Measurements from ENCODE around the gene FA2H.
"Not testable (repeated sequence)": the region's sequence is repeated elsewhere in the genome, so short reads cannot be mapped to it uniquely, and the experiment has no call there.

Gene FA2H

DNA sequence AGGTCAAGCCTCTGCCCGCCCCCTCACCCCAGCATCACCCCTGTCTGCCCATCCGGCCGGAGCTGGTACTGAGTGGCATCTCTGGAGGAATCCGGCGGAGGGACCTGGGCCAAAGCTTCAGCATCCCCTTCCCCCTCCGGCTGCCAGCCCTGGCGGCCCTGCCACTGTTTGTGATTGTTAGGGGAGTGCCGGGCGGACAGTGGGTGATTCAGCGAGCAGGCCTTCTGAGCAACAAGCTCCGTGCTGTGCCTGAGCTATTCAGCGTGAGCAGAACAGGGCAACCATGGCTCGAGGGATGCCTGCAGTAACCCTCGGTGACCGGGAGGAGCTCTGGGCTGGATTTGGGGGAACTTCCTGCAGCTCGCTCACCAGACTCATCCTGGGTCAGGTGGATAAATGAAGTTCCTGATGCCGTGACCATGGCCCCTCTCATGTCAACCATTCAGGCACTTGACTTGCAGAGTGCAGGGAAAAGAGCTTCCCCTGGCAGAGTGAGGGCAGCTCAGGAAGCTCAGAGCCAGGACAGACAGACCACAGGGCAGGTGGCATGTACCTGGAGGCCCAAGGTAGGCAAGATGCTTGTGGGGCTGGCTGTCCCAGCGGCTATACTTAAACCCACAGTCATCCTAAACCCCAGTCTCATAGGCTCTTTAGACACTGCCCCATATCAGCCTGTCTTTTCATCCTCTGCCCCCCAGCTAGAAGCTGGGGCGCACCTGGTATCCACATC, 49.6 kb downstream of the FA2H start:
- DNase-seq (ENCODE audit: low read depth, low spot score) = no peak

DNA sequence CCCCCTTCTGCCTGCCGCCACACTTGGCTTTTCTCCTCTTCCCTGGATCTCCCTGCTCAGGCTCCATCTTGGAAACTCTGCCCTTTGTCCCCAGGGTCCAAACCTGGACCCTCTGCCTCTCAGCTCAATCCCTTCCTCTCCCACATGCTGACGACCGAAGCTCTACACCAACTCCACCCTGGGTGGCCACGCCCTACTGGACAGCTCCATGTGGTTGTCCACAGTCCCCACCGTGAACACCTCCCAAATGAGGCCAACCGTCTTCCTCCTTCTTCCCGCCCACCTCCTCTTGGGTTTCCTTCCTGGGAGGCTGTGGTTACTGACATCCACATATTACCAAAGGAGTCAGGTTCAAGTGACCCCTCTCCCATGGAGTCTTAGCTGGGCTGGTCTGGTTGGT, 51.4 kb downstream of the FA2H start:
- no peak for DNase-seq (ENCODE audit: low read depth, low spot score)

DNA sequence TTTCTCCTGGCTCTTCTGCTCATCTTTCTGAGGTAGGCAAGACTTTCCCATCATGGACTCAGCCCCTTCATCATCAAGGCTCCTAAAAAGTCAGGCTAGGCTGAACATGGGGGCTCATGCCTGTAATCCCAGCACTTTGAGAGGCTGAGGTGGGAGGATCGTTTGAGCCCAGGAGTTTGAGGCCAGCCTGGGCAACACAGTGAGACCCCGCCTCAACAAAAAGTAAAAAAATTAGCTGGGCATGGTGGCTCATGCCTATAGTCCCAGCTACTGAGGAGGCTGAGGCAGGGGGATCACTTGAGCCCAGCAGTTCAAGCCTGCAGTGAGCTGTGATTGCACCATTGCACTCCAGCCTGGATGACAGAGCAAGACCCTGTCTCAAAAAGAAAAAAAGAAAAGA, 52.5 kb downstream of the FA2H start:
- DNase-seq (ENCODE audit: low read depth, low spot score) = not testable (repeated sequence)

DNA sequence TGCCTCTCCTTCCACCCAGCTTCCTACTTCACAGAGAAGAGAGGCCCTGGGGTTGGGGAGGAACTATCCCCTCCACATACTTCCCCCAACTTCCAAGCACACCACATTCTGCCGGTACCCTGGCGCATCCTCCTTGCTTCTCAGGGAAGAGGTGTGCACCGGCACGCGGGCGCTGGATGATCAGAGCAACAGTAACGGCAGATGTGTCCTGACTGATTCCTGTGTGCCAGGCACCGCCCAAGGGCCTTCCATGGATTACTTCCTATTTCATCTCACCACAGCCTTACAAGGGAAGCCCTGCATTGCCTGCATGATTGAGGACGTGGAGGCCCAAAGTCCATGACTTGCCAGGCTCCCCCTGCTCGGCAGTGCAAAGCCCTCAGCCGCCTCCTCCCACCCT, 52.9 kb downstream of the FA2H start:
- no peak for DNase-seq (ENCODE audit: low read depth, low spot score)

DNA sequence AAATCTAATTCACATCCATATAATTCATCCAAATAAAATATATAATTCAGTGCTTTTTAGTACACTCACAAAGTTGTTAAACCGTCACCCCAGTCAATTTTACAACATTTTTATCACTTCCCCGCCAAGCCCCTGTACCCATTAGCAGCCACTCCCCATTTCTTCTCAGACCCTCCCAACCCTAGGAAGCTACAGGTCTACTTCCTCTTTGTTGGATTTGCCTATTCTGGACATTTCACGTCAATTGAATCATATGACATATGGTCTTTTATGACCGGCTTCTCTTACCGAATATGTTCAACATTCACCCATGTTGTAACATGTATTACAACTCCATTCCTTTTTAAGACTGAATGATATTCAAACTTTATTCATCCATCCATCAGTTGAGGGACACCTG, 54.0 kb downstream of the FA2H start:
- DNase-seq (ENCODE audit: low read depth, low spot score) = no peak

DNA sequence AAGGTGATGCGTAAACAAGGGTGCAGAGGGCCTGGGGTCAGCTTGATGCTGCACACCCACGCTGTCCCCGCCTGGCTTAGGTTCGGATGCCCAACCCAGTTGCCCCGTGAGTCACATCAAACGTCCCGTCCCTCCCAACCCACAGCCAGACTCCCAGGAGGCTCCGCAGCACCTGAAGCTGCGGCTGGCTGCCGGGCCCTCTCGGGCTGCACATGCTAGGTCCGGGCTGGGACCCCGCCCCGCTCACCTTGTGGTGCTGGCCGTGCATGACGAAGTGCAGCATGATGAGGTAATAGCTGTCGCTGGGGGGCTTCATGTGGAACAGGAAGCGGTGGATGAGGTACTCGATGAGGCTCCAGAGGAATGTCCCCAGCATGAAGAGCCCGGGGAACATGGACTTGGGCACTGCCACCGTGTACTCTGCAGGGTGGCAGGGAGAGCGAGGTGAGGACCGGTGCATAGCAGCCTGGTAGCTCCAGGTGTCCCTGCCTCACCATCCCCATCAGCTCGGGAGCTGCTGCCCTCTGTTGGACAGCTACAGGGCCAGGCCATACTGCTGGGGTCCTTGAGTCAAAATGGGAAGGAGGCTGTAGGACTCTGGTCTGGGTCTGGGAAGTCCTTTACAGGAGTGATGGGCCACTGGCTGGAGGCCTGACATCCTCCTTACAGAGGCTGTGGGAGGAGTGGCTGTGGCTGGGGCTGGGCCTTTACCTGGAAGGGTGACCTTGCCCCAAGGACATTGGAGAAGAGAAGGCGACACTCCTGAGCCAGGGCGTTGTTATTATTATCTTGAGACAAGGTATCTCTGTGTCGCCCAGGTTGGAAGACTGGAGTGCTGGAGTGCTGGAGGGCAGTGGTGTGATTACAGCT, 55.6 kb downstream of the FA2H start:
- no peak for DNase-seq (ENCODE audit: low read depth, low spot score)

DNA sequence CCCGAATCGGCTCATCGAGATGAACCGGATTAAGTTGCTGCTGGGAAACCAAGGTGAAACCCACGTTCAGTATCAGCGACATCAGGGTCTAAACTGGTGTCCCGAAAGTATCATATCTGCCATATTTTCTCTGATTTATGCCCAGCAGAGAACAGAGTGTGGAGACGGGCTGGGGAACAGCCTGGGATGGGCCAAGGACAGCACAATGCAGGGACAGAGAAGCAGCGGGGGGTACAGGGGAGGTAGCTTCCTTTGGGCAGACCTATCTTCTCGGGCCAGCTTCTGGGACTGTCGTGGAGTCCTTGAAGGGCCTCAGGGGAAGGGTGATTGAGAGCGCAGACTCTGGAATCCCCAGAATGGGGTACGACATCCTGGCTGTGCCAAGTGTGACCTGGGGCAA, 56.5 kb downstream of the FA2H start:
- DNase-seq (ENCODE audit: low read depth, low spot score) = no peak

DNA sequence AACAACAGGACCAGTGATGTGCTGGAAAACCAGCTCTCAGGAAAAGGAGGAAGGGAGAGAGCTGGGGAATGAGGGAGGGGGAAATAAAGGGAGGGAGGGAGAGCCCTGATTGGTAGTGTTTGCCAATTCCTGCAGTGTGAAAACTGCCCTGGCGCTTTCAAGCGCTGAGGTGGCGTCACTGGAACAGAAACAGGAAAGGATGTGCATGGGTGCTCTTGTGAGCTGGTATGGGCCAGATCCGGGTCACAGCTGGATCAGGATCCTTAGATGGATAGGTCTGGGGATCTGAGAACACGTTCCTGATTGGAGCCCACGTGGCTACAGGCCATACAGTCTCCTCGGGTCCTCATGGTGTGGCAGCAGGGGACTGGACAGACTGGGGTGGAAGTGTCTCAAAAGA, 57.3 kb downstream of the FA2H start:
- DNase-seq (ENCODE audit: low read depth, low spot score) = no peak

DNA sequence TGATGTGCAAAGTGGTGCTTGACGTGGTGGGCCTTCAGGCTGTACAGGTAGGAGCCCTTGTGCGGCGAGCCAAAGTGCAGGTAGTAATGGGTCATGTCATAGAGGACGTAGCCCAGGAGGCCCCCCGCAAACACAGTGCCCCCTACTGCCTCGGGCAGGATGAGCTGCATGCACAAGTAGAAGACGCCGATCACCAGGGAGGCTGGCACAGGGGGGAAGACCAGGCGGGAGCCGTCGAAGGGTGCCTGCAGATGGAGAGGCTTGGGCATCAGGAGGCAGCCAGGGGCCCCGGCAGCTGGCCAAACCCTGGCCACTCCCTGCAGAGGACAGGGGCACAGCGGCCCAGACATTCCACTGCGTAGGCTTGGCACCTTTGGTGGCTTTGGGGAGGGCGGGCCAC, 58.3 kb downstream of the FA2H start:
- no peak for DNase-seq (ENCODE audit: low read depth, low spot score)

DNA sequence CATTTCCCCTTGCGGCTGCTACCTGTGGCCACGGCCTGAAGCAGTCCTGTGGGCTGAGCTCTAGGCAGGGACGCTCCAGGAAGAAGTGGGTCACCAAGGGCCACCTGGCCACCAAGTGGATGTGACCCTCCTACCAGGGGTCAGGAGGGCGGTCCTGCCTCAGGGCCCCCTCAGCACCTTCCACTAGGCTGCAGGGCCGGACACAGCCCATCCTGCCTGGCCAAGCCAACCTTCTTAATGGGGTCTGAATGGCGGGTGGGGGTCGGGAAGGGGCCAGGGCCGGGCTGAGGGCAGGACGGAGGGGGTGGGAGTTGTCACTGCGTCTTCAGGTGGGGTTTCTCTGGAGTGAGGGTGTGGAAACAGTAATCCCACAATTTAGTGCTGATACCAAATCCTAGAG, 60.7 kb downstream of the FA2H start:
- DNase-seq (ENCODE audit: low read depth, low spot score) = no peak

DNA sequence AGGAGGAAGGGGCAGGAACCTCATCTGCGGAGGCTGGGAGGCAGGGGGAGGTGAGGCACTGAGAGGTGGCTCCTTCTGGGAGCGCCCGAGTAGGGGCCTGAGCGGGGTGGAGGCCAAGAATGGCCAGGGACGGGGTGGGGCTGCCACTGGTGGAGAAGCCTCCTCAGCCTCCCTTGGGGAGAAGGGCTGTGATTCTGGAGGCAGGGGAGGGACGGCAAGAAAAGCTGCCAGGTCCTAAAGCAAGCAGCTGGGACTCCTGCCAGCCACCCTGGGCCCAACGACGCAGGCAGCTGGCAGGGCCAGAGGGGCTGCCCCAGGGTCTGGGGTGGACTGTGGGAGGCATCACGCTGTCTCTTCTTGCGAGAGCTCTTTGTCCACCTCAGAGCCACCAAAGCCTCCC, 61.3 kb downstream of the FA2H start:
- no peak for DNase-seq (ENCODE audit: low read depth, low spot score)

DNA sequence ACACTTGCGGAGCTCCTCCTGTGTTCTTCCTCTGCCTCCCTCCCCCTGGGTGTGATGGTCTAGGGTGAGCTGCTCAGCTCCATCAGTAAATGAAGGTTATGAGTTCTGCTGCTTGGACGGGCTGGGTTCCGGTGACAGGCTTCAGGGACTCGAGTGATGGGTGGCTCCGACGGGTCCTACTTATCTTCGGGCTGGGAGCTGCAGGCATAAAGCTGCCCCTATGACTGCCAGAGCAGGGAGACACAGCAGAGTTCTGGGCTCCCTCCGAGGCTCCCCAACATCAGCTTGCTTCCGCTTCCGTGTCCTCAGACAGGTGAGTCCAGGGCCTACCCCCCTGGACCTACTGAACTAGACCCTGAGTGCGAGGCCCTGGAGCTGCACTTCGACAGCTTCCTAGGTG, 62.7 kb downstream of the FA2H start:
- DNase-seq (ENCODE audit: low read depth, low spot score) = no peak

DNA sequence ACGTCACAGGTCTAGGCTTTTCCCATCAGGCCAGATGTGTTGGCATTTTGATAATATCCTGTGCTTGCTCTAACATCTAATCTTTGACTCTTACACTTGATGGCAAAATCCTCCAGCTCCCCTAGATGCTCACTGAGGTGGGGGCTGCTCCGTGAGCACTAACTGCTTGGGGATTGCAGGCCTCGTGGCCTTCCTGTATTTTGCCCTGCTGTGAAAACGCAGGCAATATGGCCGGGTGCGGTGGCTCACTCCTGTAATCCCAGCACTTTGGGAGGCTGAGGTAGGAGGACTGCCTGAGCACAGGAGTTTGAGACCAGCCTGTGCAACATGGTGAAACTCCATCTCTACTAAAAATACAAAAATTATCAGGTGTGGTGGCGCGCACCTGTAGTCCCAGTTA, 64.2 kb downstream of the FA2H start:
- no peak for DNase-seq (ENCODE audit: low read depth, low spot score)

DNA sequence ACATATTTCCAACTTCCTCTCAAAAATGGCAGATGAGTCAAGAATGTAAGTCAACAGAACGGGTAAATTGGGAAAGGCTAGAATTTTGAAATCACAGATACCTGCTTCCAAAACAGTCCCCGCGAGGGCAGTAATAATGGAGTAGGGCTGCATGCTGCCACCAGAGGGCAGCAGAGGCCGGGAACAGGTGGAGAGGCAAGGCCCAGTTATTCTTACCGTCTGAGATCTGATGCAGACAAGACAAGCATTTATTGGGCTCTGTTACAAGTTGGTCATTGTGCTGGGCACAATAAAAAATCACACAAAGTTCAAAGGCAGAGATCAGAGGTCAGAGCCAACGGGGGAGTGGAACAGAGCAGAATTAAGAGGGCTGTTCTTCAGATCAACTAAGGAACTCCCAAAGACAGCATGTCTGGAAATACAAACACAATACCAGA, 65.2 kb downstream of the FA2H start:
- DNase-seq (ENCODE audit: low read depth, low spot score) = no peak

DNA sequence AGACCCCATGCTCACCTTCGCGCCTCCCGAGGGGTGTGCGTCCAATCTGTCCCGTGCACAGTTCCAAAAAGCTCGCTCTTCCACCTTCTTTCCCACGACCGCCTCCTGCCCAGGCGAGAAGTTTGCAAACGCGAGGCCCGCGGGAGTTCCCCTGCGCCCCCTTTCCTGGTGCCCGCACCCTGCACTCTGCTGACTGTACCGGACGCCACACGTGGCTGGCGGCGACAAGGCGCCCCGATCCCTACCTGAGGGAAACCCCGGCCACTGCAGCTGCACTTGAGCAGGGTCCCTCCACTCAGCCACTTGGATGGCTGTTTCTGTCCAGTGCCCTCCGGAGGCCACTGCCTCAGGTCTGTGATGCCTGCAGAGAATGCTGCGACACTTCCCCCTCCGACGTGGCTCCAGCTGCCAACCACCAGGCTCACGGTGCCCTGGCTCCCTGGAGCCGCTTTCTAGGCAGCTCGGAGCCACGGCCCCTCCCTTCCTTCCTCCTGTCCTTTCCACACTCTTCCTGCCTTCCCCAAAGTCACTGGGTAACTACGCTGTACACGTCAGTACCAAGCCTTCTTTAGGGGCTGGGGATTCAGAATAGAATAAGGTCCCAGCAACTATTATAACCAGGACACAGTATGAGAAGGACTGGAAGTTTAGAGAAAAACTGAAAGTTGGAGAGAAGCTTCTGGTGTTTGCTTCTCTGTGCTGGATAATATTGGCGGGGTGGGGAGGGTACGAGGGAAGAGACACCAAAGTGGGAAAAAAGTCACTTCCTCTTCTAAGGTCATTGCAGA, 74.0 kb downstream of the FA2H start, which contains the start of gene MLKL:
Gene MLKL, minus strand, starts transcription at position 425 of the 788 bp plus-strand sequence. CDS start 5,105 bp downstream, outside the sequence.
- no peak for DNase-seq (ENCODE audit: low read depth, low spot score)

DNA sequence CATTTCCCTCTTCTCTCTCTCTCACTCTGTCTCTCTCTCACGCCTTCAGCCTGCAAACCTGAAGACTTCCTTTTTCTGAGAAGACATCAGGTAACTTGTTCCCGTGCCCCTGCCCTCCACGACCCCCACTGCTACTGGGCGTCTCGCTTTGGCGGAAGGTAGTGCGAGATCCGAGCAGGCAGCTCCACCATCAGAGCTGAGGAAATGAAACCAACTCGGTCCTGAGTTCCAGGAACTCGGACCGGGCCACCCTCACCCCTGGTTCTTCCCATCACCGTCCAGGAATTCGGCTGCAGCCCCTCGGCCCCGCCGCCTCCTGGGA, 74.5 kb downstream of the FA2H start:
- no peak for DNase-seq (ENCODE audit: low read depth, low spot score)

DNA sequence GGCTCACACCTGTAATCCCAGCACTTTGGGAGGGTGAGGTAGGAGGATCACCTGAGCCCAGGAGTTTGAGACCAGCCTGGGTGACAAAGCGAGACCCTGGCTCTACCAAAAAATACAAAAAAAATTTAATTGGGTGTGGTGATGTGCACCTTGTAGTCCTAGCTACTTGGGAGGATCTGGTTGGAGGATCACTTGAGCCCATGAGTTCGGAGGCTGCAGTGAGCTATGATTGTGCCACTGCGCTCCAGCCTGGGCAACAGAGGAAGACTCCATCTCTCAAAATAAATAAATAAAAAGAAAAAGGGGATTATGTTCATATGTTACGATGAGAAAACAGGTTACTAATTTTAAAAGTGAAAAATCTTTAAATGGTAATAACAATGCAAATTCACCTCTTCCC, 75.0 kb downstream of the FA2H start:
- DNase-seq (ENCODE audit: low read depth, low spot score) = no peak

DNA sequence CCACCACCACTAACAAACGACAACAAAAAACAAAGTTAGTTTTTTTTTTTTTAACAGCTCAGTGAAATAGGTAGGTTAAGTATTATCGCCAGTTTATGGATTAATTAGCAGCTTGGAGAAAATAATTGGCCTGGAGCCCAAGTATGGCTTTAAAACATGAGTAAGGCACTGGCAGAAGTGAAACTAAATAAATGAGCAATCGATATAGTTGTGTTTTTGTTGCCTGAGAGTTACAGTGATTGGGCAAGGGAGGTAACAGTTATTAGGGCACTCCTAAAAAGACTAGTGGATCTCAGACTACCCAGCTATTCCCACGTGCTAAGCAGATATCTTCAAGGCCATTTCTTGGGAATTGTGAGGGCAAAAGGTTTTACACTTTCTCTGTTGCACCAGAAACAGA, 76.4 kb downstream of the FA2H start:
- DNase-seq (ENCODE audit: low read depth, low spot score) = no peak

DNA sequence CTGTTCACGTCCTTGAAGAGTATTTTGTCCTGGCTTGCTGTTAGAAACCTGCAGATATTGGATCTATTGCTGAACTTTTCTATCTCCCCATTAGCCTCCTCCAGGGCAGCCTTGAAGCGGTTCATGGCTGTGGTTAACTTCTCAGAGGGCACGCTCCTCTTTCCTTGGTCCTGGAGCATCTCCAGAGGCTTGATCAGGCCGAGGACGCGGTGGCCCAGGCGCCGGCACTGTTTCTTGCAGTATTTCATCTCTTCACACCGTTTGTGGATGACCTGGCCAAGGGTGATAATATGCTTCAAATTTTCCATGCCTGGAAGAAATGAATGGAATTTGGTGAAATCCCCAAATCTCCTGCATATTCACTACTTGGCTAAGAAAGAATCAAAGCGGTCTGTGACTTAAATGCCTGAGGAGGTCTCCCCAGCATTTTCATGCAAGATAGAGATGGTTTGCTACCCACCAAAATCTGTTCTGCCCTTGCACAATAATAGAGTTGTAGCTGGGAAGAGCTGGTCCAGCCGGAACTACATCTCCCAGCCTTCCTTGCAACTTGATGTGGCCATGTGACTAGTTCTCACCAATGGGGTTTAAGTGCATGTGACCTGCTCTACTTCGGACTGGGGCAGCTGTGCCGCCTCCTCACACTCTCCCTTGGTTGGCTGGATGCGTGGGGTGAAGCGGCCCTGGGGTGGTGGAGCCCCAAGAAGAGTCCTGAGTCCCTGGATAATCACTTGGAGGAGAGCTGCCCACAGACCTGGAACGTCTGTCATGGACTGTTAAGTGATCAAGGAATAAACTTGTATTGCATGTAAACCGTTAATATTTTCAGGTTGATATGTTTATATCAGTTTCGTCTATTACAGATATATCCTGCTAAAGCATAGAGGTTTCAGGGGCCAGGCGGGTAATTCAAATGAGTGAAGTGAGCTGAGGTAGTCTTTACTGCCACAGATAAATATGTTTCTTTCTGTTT, 78.9 kb downstream of the FA2H start:
- peak; percentile 90 for DNase-seq (ENCODE audit: low read depth, low spot score)

DNA sequence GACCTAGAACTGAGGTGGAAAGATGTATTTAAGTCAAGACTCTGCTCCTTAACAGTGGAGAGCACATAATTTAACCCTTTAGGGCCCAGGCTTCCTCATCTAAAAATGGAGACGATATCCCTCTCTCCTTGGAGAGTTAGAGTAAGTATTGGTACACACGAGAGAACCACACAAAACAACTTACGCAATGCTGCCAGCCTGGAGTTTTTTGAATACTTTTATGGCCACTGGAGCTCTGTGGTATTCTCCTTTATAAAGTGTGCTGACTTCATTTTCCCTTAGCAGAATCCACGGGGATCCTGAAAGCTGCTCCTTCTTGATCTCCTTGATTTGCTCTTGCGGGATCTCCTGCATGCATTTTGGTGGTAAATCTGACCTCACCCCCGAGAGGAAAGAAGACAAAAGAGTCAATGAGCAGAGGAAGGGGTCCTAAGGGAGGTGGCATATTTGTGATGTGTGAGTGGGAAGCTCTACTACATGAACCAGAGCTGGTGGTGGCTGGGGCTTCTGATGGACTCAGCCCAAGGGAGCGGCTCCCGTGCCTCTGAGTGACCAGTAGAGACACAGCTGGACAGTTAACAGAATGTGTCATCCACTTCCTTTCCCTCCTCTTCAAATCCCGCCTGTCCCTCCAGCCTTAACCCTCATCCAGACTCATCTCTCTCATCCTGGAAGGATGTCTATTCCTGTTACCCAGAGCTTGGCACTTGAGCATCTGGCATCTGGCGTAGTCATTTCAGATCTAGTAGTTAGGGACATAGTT, 83.3 kb downstream of the FA2H start:
- DNase-seq (ENCODE audit: low read depth, low spot score) = no peak

All from iPS DF 19.7 (cell line).